Measurements from ENCODE around the gene MTMR2.

Gene MTMR2

GRCh38 chr11:95912902-95913560 lies 10.9 kb downstream of the MTMR2 start:
- Histone ChIP-seq H3K27me3 (ENCODE audit: control insufficient read depth, insufficient read depth, low read length) (no peaks in the 10 kb centered on the region), H3K27ac (no peak overlapping the region), H3K9me3 (ENCODE audit: control insufficient read depth, low read length) (no peaks in the 10 kb centered on the region)

GRCh38 chr11:95911369-95911759 lies 12.5 kb downstream of the MTMR2 start:
- H3K4me1 ChIP-seq: no peaks in the 10 kb centered on the region
- no peak overlapping the region for H3K4me2 ChIP-seq (ENCODE audit: low read length)
- no peak for TF ChIP-seq CTCF (IDR thresholded peaks at IDR 0.05)
- H2AFZ ChIP-seq: no peak overlapping the region
- H3K4me3 ChIP-seq (ENCODE audit: low read depth, low read length): no peak overlapping the region
- H3K9ac ChIP-seq: no peak overlapping the region
- H3K27me3 ChIP-seq (ENCODE audit: control insufficient read depth, insufficient read depth, low read length): no peaks in the 10 kb centered on the region
- no peak overlapping the region for H3K27ac ChIP-seq
- H3K79me2 ChIP-seq: peaks cover 8% of the 10 kb centered on the region
- H3K9me3 ChIP-seq (ENCODE audit: control insufficient read depth, low read length): no peaks in the 10 kb centered on the region
- no peaks in the 10 kb centered on the region for H3K36me3 ChIP-seq (ENCODE audit: control insufficient read depth, insufficient read depth, low read length)

More at GRCh38 chr11:95912902-95913560, 10.9 kb downstream of the MTMR2 start:
- Histone ChIP-seq H3K9ac (no peak overlapping the region), H3K4me2 (ENCODE audit: low read length) (no peak overlapping the region), H3K79me2 (peaks cover 4% of the 10 kb centered on the region), H2AFZ (no peak overlapping the region), H3K36me3 (ENCODE audit: control insufficient read depth, insufficient read depth, low read length) (no peaks in the 10 kb centered on the region), H3K4me3 (ENCODE audit: low read depth, low read length) (no peak overlapping the region), H3K4me1 (no peaks in the 10 kb centered on the region)
- no peak for TF ChIP-seq CTCF (IDR thresholded peaks at IDR 0.05)

- Histone ChIP-seq H3K4me1 (no peaks in the 10 kb centered on the region), H3K4me2 (ENCODE audit: low read length) (no peak overlapping the region), H3K9me3 (ENCODE audit: control insufficient read depth, low read length) (no peaks in the 10 kb centered on the region), H3K9ac (no peak overlapping the region), H3K27me3 (ENCODE audit: control insufficient read depth, insufficient read depth, low read length) (no peaks in the 10 kb centered on the region), H3K79me2 (peaks cover 8% of the 10 kb centered on the region), H3K27ac (no peak overlapping the region), H3K4me3 (ENCODE audit: low read depth, low read length) (no peak overlapping the region), H3K36me3 (ENCODE audit: control insufficient read depth, insufficient read depth, low read length) (no peaks in the 10 kb centered on the region), H2AFZ (no peak overlapping the region)
- TF ChIP-seq CTCF (IDR thresholded peaks at IDR 0.05): no peak
These were observed 13.1 kb downstream of the MTMR2 start for GRCh38 chr11:95910638-95911368.

- Histone ChIP-seq H3K4me1 (no peaks in the 10 kb centered on the region), H3K9ac (no peak overlapping the region), H3K27ac (no peak overlapping the region), H3K9me3 (ENCODE audit: control insufficient read depth, low read length) (no peaks in the 10 kb centered on the region), H3K4me3 (ENCODE audit: low read depth, low read length) (no peak overlapping the region), H3K36me3 (ENCODE audit: control insufficient read depth, insufficient read depth, low read length) (no peaks in the 10 kb centered on the region), H3K27me3 (ENCODE audit: control insufficient read depth, insufficient read depth, low read length) (no peaks in the 10 kb centered on the region), H3K79me2 (peaks cover 10% of the 10 kb centered on the region), H3K4me2 (ENCODE audit: low read length) (no peak overlapping the region), H2AFZ (no peak overlapping the region)
- no peak for TF ChIP-seq CTCF (IDR thresholded peaks at IDR 0.05)
These were observed 15.1 kb downstream of the MTMR2 start for GRCh38 chr11:95908826-95909225.

Measured in parathyroid adenoma (tissue), 2 donors.